Tibial nerve (tissue), 4 donors: ENCODE data around the gene TTLL8.

Experiments used
- CTCF ChIP-seq, 5 experiments: fragments of 200-600 bp in 3 of 5; fragments of 450-650 bp in 2 of 5; sonication (generic) in 3 of 5; IDR thresholded peaks; one replicate each; pipeline ENCODE4 v1.5.1; 2016 to 2019; ENCODE audit warnings: antibody characterized with exemption in 5 of 5, mild to moderate bottlenecking in 3 of 5, moderate library complexity in 2 of 5
- EP300 ChIP-seq, 2 donors: sonication (generic); formaldehyde crosslinking; IDR thresholded peaks; one replicate each; pipeline ENCODE4 v1.6.1; 2017; ENCODE audit warnings: antibody characterized with exemption in 2 of 2, mild to moderate bottlenecking in 1 of 2
- POLR2A ChIP-seq, 2 donors: fragments of 450-650 bp; IDR thresholded peaks; one replicate each; pipeline ENCODE4 v1.6.1; 2017; ENCODE audit warnings: antibody characterized with exemption in 2 of 2, mild to moderate bottlenecking in 2 of 2, moderate library complexity in 2 of 2

- TF ChIP-seq POLR2A (IDR thresholded peaks at IDR 0.05) (no peak), CTCF (IDR thresholded peaks at IDR 0.05) (no peak), EP300 (IDR thresholded peaks at IDR 0.05) (no peak)
Observed at GRCh38 chr22:50022171-50022819, 35.8 kb downstream of the TTLL8 start.
